VCaP (cell line): ENCODE results near the gene PPP5C.

Experiments used
- H3K27ac ChIP-seq: fragments of 450-650 bp; 2 replicates; pipeline ENCODE4 v1.5.1; 2017
- TF ChIP-seq, protein P1 (sequence below): fragments of 450-650 bp; conservative IDR thresholded peaks from 2 replicates; pipeline ENCODE4 v1.5.1; 2017; ENCODE audit warnings: mild to moderate bottlenecking, moderate library complexity

PPP5C gene

GRCh38 chr19:46355234-46356148 is 8.6 kb downstream of the PPP5C start:
- TF ChIP-seq, protein P1, sequence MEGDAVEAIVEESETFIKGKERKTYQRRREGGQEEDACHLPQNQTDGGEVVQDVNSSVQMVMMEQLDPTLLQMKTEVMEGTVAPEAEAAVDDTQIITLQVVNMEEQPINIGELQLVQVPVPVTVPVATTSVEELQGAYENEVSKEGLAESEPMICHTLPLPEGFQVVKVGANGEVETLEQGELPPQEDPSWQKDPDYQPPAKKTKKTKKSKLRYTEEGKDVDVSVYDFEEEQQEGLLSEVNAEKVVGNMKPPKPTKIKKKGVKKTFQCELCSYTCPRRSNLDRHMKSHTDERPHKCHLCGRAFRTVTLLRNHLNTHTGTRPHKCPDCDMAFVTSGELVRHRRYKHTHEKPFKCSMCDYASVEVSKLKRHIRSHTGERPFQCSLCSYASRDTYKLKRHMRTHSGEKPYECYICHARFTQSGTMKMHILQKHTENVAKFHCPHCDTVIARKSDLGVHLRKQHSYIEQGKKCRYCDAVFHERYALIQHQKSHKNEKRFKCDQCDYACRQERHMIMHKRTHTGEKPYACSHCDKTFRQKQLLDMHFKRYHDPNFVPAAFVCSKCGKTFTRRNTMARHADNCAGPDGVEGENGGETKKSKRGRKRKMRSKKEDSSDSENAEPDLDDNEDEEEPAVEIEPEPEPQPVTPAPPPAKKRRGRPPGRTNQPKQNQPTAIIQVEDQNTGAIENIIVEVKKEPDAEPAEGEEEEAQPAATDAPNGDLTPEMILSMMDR: no peak
- no peak overlapping the region for H3K27ac ChIP-seq

- no peak overlapping the region for H3K27ac ChIP-seq
- TF ChIP-seq, protein P1: no peak
Measured at GRCh38 chr19:46356149-46357055, 9.5 kb downstream of the PPP5C start.

- no peak overlapping the region for H3K27ac ChIP-seq
- TF ChIP-seq, protein P1: no peak
Measured at GRCh38 chr19:46357846-46358583, 11.1 kb downstream of the PPP5C start.

DNA sequence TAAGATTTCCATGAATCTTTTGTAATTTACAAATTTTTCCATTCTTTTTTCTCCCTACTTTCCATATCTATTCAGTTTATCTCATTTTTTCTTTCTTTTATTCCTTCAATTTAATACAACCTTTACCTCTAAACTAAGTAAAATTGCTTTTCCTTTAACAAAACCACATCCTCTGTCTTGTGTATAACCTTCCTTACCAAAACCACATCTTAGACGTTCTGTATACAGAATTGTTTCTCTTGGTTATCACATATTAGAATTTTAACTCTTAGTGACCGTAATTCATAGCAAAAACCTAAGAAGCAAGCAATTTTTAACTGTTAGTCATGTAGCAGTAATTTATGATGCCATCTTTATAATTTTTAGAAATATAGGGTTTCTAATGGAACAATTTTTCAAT is 15.0 kb downstream of the PPP5C start:
- no peak overlapping the region for H3K27ac ChIP-seq
- TF ChIP-seq, protein P1: no peak

- TF ChIP-seq, protein P1: no peak
- no peak overlapping the region for H3K27ac ChIP-seq
Measured at GRCh38 chr19:46364359-46364758, 17.5 kb downstream of the PPP5C start.

- H3K27ac ChIP-seq: no peak overlapping the region
- TF ChIP-seq, protein P1: no peak
Measured at GRCh38 chr19:46365561-46365960, 18.7 kb downstream of the PPP5C start.
